HG03521 (cell line): ENCODE data around the gene RNU5B-1.
A peak's percentile ranks its signal among the peaks of the same experiment; 100 is the strongest.
"Not testable (repeated sequence)": the region's sequence is repeated elsewhere in the genome, so short reads cannot be mapped to it uniquely, and the experiment has no call there.

ENCODE experiments used
- ATAC-seq: cut with Tn5 transposase; IDR thresholded peaks from one replicate; pipeline ENCODE4 v1.9.1; 2021; ENCODE audit warnings: mild to moderate bottlenecking, moderate library complexity; ENCODE audit not compliant: unreplicated experiment

The RNU5B-1 gene

GRCh38 chr15:65304381-65305149, at the start of gene RNU5B-1:
Gene RNU5B-1, plus strand, starts transcription at chr15:65304677.
- peak; percentile 53 for ATAC-seq

GRCh38 chr15:65254758-65255157, 49.7 kb upstream of the RNU5B-1 start:
- no peak for ATAC-seq

DNA sequence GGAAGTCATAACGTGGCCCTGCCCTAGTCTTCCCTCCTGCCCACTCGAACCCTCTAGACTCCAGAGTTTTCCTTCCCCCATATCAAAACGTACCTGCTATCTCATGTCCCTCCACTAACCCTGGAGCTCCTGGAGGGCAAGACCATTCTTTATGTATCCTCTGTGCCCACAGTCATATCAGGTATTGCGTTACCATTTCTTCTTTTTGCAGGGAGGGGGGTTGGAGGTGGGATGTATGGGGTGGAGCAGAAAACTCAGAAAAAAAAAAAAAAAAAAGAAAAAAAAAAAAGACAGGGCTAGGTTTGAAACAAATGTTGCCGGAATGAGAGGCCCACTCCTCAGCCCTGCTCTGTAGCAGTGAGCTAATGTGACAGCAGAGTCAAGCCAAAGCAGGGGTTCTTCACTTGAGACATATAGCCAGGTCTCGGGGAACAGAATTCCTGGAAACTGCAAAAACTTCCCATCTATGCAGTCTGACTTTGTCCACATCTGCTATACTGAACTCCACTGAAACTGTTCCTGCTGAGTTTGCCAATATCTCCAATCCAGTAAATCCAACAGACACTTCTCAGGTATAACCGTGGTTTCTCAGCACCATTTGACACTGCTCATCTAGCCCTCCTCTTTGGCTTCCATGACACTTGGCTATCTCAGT, 48.9 kb upstream of the RNU5B-1 start:
- ATAC-seq, result no peak

DNA sequence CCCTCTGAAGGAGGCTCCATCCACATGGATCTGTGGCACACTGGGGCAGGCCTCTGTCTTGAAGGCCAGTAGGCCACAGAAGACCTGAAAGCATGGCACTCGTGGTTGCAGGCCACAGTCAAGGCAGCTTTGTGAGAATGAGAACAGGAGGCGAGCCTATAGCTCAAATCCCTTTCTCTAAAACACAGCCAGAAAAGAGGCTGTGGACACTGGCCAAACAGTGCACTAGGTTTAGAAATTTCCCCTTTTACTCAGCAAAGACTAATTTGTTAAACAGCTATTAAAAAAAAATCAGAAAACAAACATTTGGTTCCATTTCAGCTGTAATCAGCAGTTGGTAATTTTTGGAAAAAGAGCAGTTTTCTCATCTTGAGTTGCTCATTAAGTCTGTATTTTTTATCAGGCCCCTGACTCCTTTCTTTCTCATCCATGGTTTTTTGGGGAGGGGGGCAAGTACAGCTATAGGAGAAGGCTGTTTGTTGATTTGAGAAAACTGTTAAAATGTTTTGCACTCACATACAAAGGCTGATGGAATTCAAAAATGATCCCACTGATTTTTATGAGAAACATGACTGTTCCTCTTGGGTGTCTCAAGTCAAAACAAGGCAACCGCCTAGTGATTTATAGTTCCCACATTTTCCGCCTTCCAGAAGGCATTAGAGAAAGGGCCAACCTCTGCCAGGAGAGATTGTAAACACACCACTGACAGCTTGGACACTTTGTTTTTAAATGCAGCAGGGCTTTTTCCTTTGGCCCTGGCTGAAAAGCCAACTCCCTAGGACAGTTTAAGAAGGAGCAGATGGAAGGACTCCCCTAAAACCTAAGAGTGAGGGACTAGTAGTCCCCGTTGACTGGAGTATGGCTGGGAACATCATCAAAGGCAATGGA, 45.9 kb upstream of the RNU5B-1 start:
- no peak for ATAC-seq

DNA sequence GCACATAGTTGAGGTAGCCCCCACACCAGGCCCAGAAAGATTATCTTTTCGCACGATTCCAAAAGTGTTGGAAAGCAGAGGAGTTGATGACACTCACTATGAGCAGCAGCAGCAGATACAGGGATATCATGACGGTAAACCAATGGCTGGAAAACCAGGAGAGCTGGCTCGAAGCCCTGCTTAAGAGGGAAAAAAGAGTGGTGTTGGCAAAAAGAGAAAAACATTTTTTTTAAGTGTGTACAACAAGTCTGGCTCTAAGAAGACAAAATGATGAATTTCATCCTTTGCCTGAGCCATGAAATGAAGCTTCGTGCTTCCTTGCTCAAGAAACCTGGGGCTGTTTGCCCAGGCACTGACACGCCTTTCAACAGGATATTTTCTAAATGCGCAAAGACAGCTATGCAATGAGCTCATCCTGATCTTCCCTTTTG, 45.1 kb upstream of the RNU5B-1 start:
- ATAC-seq, result no peak

- no peak for ATAC-seq
Observed at GRCh38 chr15:65260968-65261367, 43.5 kb upstream of the RNU5B-1 start.

- ATAC-seq, result no peak
Observed at GRCh38 chr15:65263313-65263712, 41.2 kb upstream of the RNU5B-1 start.

- ATAC-seq, result no peak
Observed at GRCh38 chr15:65264863-65265430, 39.5 kb upstream of the RNU5B-1 start.

GRCh38 chr15:65266469-65266868, 38.0 kb upstream of the RNU5B-1 start:
- ATAC-seq, result no peak

DNA sequence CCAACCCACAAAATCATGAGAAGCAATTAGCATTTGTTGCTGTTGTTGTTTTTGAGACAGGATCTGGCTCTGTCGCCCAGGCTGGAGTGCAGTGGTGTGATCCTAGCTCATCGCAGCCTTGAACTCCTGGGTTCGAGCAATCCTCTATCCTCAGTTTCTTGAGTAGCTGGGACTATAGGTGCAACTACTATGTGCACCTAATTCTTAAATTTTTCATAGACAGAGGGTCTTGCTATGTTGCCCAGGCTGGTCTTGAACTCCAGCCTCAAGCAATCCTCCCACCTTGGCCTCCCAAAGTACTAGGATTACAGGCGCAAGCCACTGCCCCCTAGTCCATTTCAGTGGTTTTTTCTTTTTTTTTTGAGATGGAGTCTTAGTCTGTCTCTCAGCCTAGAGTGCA, 36.1 kb upstream of the RNU5B-1 start:
- ATAC-seq, result no peak

- ATAC-seq, result not testable (repeated sequence)
Observed at GRCh38 chr15:65270811-65271545, 33.5 kb upstream of the RNU5B-1 start.

- no peak for ATAC-seq
Observed at GRCh38 chr15:65275104-65275727, 29.3 kb upstream of the RNU5B-1 start.

GRCh38 chr15:65275728-65276126, 28.8 kb upstream of the RNU5B-1 start:
- ATAC-seq, result no peak

DNA sequence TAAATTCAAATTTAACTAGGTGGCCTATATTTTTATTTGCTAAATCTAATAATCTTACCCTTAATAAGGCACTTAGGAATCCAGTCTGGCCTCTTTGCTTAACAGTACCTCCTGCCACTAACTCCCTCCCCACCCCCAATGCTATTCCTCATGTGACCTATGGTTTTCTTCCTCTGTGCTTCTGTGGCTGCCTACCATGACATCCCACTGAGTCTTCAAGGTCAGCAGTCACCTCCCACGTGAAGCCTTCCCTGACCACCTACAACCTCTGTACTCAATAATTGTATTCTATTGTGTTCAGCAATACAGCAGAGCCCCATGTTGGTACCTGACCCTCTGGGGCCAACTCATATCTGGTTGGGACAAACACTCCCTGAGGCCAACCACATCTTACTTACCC, 27.5 kb upstream of the RNU5B-1 start:
- ATAC-seq, result no peak

- no peak for ATAC-seq
Observed at GRCh38 chr15:65278480-65278879, 26.0 kb upstream of the RNU5B-1 start.

- ATAC-seq, result no peak
Observed at GRCh38 chr15:65285291-65286068, 19.0 kb upstream of the RNU5B-1 start.

- peak; percentile 27 for ATAC-seq
Observed at GRCh38 chr15:65286069-65286703, 18.3 kb upstream of the RNU5B-1 start.

DNA sequence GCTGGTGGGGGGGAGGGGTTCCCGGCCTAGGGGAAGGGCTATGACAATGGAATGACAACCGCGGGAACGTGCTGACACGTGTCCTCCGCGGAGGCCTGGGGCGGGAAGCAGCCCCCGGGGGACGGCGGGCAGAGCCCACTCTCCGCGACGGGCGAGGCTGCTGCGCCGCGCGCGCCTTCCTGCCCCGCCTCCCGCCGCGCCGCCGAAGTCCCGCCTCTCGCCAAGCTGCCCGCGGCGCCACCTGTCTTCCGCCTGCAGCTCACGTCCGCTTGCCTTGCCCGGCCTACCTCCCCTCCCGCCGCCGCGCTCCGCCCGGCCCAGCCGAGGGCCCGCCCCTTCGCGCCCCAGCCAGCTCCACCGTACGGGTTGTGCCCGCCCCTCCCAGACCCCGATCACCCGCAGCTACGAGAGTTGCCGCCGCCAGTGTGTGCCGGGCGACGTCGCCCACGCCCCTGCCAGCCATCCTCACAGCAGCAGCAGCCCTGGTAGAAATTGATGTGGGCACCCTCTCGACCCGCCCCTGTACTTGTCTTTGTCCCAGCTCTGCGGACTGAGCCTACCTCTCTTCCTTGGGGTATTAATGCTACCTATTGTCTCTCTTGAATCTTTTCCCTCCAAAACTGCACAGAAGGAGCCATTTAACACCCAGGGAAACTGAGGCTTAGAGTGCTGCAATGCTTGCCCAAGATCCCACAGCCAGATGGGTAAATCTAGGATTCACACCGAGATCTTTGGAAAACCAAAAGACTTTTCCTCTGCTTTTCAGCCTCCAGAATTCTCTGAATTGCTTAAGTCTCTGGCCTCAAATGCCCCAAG, 17.6 kb upstream of the RNU5B-1 start, which contains the start of gene PARP16:
Gene PARP16, minus strand, starts transcription at position 180 of the 816 bp plus-strand sequence. CDS start 457 bp downstream, outside the sequence.
- ATAC-seq, result peak; percentile 91
